HG03196 (cell line): ENCODE measurements around the gene KRTAP22-1.

Source experiments
- ATAC-seq: cut with Tn5 transposase; IDR thresholded peaks from one replicate; pipeline ENCODE4 v1.9.1; 2021; ENCODE audit not compliant: unreplicated experiment

KRTAP22-1 gene

GRCh38 chr21:30623362-30623761 is 22.5 kb downstream of the KRTAP22-1 start:
- ATAC-seq = no peak

- ATAC-seq = no peak
Measured at GRCh38 chr21:30625449-30626165, 24.7 kb downstream of the KRTAP22-1 start.

- no peak for ATAC-seq
Measured at GRCh38 chr21:30628109-30628508, 27.2 kb downstream of the KRTAP22-1 start.

GRCh38 chr21:30629200-30629599 is 28.3 kb downstream of the KRTAP22-1 start:
- ATAC-seq = no peak

GRCh38 chr21:30634906-30635305 is 34.0 kb downstream of the KRTAP22-1 start, which contains the start of gene KRTAP20-2:
TSS of gene KRTAP20-2 (plus strand) at chr21:30635206. CDS start at chr21:30635264, 58 bp downstream.
- no peak for ATAC-seq

- no peak for ATAC-seq
Measured at GRCh38 chr21:30638686-30639085, 37.8 kb downstream of the KRTAP22-1 start.

- ATAC-seq = no peak
Measured at GRCh38 chr21:30642564-30642963, 41.7 kb downstream of the KRTAP22-1 start, which contains the start of gene KRTAP20-3. TSS of gene KRTAP20-3 (plus strand) at chr21:30642864.

- no peak for ATAC-seq
Measured at GRCh38 chr21:30646904-30647414, 46.1 kb downstream of the KRTAP22-1 start.
